Osteocyte (in vitro differentiated cells): Measurements from ENCODE around the gene LRCH1. TPM values are rescaled to one million over a fixed set of nuclear protein-coding genes. Genes with fewer than 3 reads are reported as not detected.

Experiments
- DNase-seq: peaks from one replicate; pipeline ENCODE4 v3.0.0; 2021; ENCODE audit warnings: mixed read lengths; ENCODE audit not compliant: unreplicated experiment; ENCODE audit errors: extremely low spot score
- H3K27ac Mint-ChIP-seq: one replicate; pipeline ENCODE4 v1.8.0; 2021; ENCODE audit warnings: mild to moderate bottlenecking, mixed read lengths; ENCODE audit not compliant: unreplicated experiment
- H3K27me3 Mint-ChIP-seq: one replicate; pipeline ENCODE4 v1.8.0; 2021; ENCODE audit warnings: mixed read lengths; ENCODE audit not compliant: unreplicated experiment
- H3K36me3 Mint-ChIP-seq: one replicate; pipeline ENCODE4 v1.8.0; 2021; ENCODE audit warnings: mixed read lengths; ENCODE audit not compliant: unreplicated experiment
- H3K4me1 Mint-ChIP-seq: one replicate; pipeline ENCODE4 v1.8.0; 2021; ENCODE audit warnings: mixed read lengths; ENCODE audit not compliant: unreplicated experiment
- H3K4me3 Mint-ChIP-seq: one replicate; pipeline ENCODE4 v1.8.0; 2021; ENCODE audit warnings: mild to moderate bottlenecking, moderate library complexity, mixed read lengths; ENCODE audit not compliant: unreplicated experiment
- H3K9me3 Mint-ChIP-seq: one replicate; pipeline ENCODE4 v1.8.0; 2021; ENCODE audit warnings: mixed read lengths; ENCODE audit not compliant: unreplicated experiment
- CTCF ChIP-seq: fragments of 200-600 bp; sonication (generic); IDR thresholded peaks from 2 replicates; pipeline ENCODE4 v1.5.0; 2021; ENCODE audit warnings: antibody characterized with exemption, mild to moderate bottlenecking, moderate library complexity
- total RNA-seq: library from RNA; stranded (reverse); gene quantifications from 2 replicates; pipeline ENCODE4 v1.2.1, GENCODE V29; 2021

LRCH1 gene
- total RNA-seq, 1 donor from 2014 or later, result 13.9 TPM

GRCh38 chr13:46629811-46630413 lies 76.9 kb downstream of the LRCH1 start:
- TF ChIP-seq CTCF, result no peak
- H3K9me3 Mint-ChIP-seq, result peaks cover 4% of the 10 kb centered on the region
- DNase-seq, result no peak
- H3K4me3 Mint-ChIP-seq, result no peak overlapping the region
- H3K27ac Mint-ChIP-seq, result no peak overlapping the region
- H3K4me1 Mint-ChIP-seq, result peaks cover 35% of the 10 kb centered on the region
- peaks cover 4% of the 10 kb centered on the region for H3K36me3 Mint-ChIP-seq
- no peaks in the 10 kb centered on the region for H3K27me3 Mint-ChIP-seq

- DNase-seq, result no peak
- Mint-ChIP-seq H3K4me3 (no peak overlapping the region), H3K27ac (no peak overlapping the region), H3K4me1 (peaks cover 35% of the 10 kb centered on the region), H3K9me3 (peaks cover 4% of the 10 kb centered on the region), H3K36me3 (peaks cover 4% of the 10 kb centered on the region), H3K27me3 (no peaks in the 10 kb centered on the region)
- no peak for TF ChIP-seq CTCF
Measured at GRCh38 chr13:46630431-46631178, 77.6 kb downstream of the LRCH1 start.

GRCh38 chr13:46631179-46631542 lies 78.2 kb downstream of the LRCH1 start:
- H3K4me3 Mint-ChIP-seq, result no peak overlapping the region
- peaks cover 36% of the 10 kb centered on the region for H3K4me1 Mint-ChIP-seq
- no peaks in the 10 kb centered on the region for H3K27me3 Mint-ChIP-seq
- no peak overlapping the region for H3K27ac Mint-ChIP-seq
- DNase-seq, result no peak
- peaks cover 4% of the 10 kb centered on the region for H3K9me3 Mint-ChIP-seq
- no peak for TF ChIP-seq CTCF
- H3K36me3 Mint-ChIP-seq, result peaks cover 4% of the 10 kb centered on the region

- no peak for TF ChIP-seq CTCF
- DNase-seq, result no peak
- Mint-ChIP-seq H3K27ac (no peak overlapping the region), H3K27me3 (no peaks in the 10 kb centered on the region), H3K36me3 (peaks cover 7% of the 10 kb centered on the region), H3K9me3 (peaks cover 4% of the 10 kb centered on the region), H3K4me1 (peaks cover 36% of the 10 kb centered on the region), H3K4me3 (no peak overlapping the region)
Measured at GRCh38 chr13:46632176-46632575, 79.2 kb downstream of the LRCH1 start.

GRCh38 chr13:46633416-46633815 lies 80.4 kb downstream of the LRCH1 start:
- Mint-ChIP-seq H3K4me1 (peaks cover 38% of the 10 kb centered on the region), H3K9me3 (peaks cover 4% of the 10 kb centered on the region), H3K4me3 (no peak overlapping the region), H3K36me3 (peaks cover 7% of the 10 kb centered on the region), H3K27ac (peak overlapping the region; percentile 49), H3K27me3 (no peaks in the 10 kb centered on the region)
- no peak for TF ChIP-seq CTCF
- no peak for DNase-seq
